ENCODE data around the gene CDH4. TPM values are rescaled to one million over a fixed set of nuclear protein-coding genes. Genes with fewer than 3 reads are reported as not detected.

CDH4 gene
- total and polyA plus RNA-seq, 7 donors: under 0.01 to 0.06 TPM; not detected in 5

GRCh38 chr20:61324906-61325305 lies 72.8 kb downstream of the CDH4 start:
- 89 to 91% methylated on average over 8 of the region's 8 CpGs for WGBS, 2 donors
- no peak for DNase-seq
- TF ChIP-seq EP300 (IDR thresholded peaks at IDR 0.05): no peak
- TF ChIP-seq POLR2AphosphoS5 (IDR thresholded peaks at IDR 0.05): no peak
- TF ChIP-seq POLR2A (IDR thresholded peaks at IDR 0.05): no peak
- TF ChIP-seq CTCF (IDR thresholded peaks at IDR 0.05): no peak
- H3K36me3 ChIP-seq: no peaks in the 10 kb centered on the region
- intact Hi-C loops (cut with DNase I): no loop called here
- H3K27me3 ChIP-seq: peaks cover 0 to 4% (median 0%) of the 10 kb centered on the region in 3 donors
- H3K4me1 ChIP-seq: no peaks in the 10 kb centered on the region
- no peak overlapping the region for H3K4me3 ChIP-seq
- H3K9me3 ChIP-seq: no peaks in the 10 kb centered on the region
- no peak overlapping the region for H3K27ac ChIP-seq

- Histone ChIP-seq H3K27me3 (peaks cover 0 to under 1% (median 0%) of the 10 kb centered on the region in 3 donors), H3K36me3 (no peaks in the 10 kb centered on the region), H3K4me3 (no peak overlapping the region), H3K4me1 (no peaks in the 10 kb centered on the region), H3K9me3 (no peaks in the 10 kb centered on the region), H3K27ac (no peak overlapping the region)
- TF ChIP-seq CTCF (IDR thresholded peaks at IDR 0.05) (no peak), EP300 (IDR thresholded peaks at IDR 0.05) (no peak), POLR2AphosphoS5 (IDR thresholded peaks at IDR 0.05) (no peak), POLR2A (IDR thresholded peaks at IDR 0.05) (no peak)
- DNase-seq: no peak
- WGBS, 2 donors: 75 to 80% methylated on average over 10 of the region's 10 CpGs
- intact Hi-C loops (cut with DNase I): no loop called here
Measured at GRCh38 chr20:61325718-61326117, 73.7 kb downstream of the CDH4 start.

GRCh38 chr20:61328911-61329558 lies 77.0 kb downstream of the CDH4 start:
- TF ChIP-seq CTCF (IDR thresholded peaks at IDR 0.05) (no peak), EP300 (IDR thresholded peaks at IDR 0.05) (no peak)
- WGBS, 2 donors: 80 to 81% methylated on average over 17 of the region's 17 CpGs
- H3K4me3 ChIP-seq: no peak overlapping the region
- H3K36me3 ChIP-seq: no peaks in the 10 kb centered on the region
- no peak overlapping the region for H3K27ac ChIP-seq
- H3K27me3 ChIP-seq: peaks cover 0 to 15% (median 9%) of the 10 kb centered on the region in 3 donors
- DNase-seq: no peak
- intact Hi-C loops (cut with DNase I): no loop called here
- H3K4me1 ChIP-seq: no peaks in the 10 kb centered on the region
- no peaks in the 10 kb centered on the region for H3K9me3 ChIP-seq

GRCh38 chr20:61330441-61330840 lies 78.4 kb downstream of the CDH4 start:
- TF ChIP-seq CTCF (IDR thresholded peaks at IDR 0.05): no peak
- TF ChIP-seq POLR2A (IDR thresholded peaks at IDR 0.05): no peak
- TF ChIP-seq EP300 (IDR thresholded peaks at IDR 0.05): no peak
- no peak for TF ChIP-seq POLR2AphosphoS5 (IDR thresholded peaks at IDR 0.05)
- Histone ChIP-seq H3K4me3 (no peak overlapping the region), H3K36me3 (no peaks in the 10 kb centered on the region), H3K27ac (no peak overlapping the region), H3K9me3 (no peaks in the 10 kb centered on the region), H3K27me3 (peaks cover 0 to 21% (median 9%) of the 10 kb centered on the region in 3 donors), H3K4me1 (no peaks in the 10 kb centered on the region)
- no peak for DNase-seq
- WGBS, 2 donors: 81 to 86% methylated on average over 14 of the region's 14 CpGs
- intact Hi-C loops (cut with DNase I): no loop called here

- DNase-seq: no peak
- WGBS, 2 donors: 81% methylated on average over 11 of the region's 11 CpGs
- no peaks in the 10 kb centered on the region for H3K9me3 ChIP-seq
- TF ChIP-seq POLR2A (IDR thresholded peaks at IDR 0.05) (no peak), POLR2AphosphoS5 (IDR thresholded peaks at IDR 0.05) (no peak), EP300 (IDR thresholded peaks at IDR 0.05) (no peak), CTCF (IDR thresholded peaks at IDR 0.05) (no peak)
- H3K36me3 ChIP-seq: no peaks in the 10 kb centered on the region
- intact Hi-C loops (cut with DNase I): no loop called here
- H3K27me3 ChIP-seq: peaks cover 0 to 21% (median 9%) of the 10 kb centered on the region in 3 donors
- H3K4me1 ChIP-seq: no peaks in the 10 kb centered on the region
- no peak overlapping the region for H3K4me3 ChIP-seq
- H3K27ac ChIP-seq: no peak overlapping the region
Measured at GRCh38 chr20:61331543-61331942, 79.5 kb downstream of the CDH4 start.

Measured in sigmoid colon (tissue), 7 donors.